K562 (cell line): Measurements from ENCODE around the gene IL5. TPM values are rescaled to one million over a fixed set of nuclear protein-coding genes. Genes with fewer than 3 reads are reported as not detected.

Experiments used
- CREBBP ChIP-seq: IDR thresholded peaks from one replicate; pipeline ENCODE4 v1.6.1; 2012; ENCODE audit warnings: low read depth, mild to moderate bottlenecking, control low read depth, inconsistent platforms, low read length
- HDAC8 ChIP-seq: fragments of 450-650 bp; IDR thresholded peaks from 2 replicates; pipeline ENCODE4 v1.6.1; 2016; ENCODE audit warnings: mild to moderate bottlenecking, missing genetic modification characterization, moderate library complexity, missing compliant biosample characterization
- HMGXB4 ChIP-seq: sonication (generic); formaldehyde crosslinking; IDR thresholded peaks from 2 replicates; pipeline ENCODE4 v1.8.1; 2023; ENCODE audit warnings: mild to moderate bottlenecking, missing genetic modification reagents
- HNRNPUL1 ChIP-seq: fragments of 200-400 bp; formaldehyde crosslinking; IDR thresholded peaks from 2 replicates; pipeline ENCODE4 v1.6.1; 2017; ENCODE audit warnings: low read length
- MEF2D ChIP-seq: conservative IDR thresholded peaks from 2 replicates; pipeline ENCODE4 v1.6.1; 2016; ENCODE audit warnings: low read depth, missing genetic modification characterization, missing compliant biosample characterization
- PHF20 ChIP-seq: fragments of 450-650 bp; IDR thresholded peaks from 2 replicates; pipeline ENCODE4 v1.6.1; 2018; ENCODE audit not compliant: partially characterized antibody
- PHF8 ChIP-seq: fragments of 200-600 bp; sonication (generic); IDR thresholded peaks from 2 replicates; pipeline ENCODE4 v1.6.1; 2012; ENCODE audit warnings: mixed run types, mild to moderate bottlenecking, inconsistent platforms, low read length, moderate library complexity, borderline replicate concordance
- POLR2G ChIP-seq: fragments of 200-400 bp; formaldehyde crosslinking; IDR thresholded peaks from 2 replicates; pipeline ENCODE4 v1.6.1; 2017; ENCODE audit warnings: low read depth, mild to moderate bottlenecking, antibody characterized with exemption, low read length, moderate library complexity
- SIX5 ChIP-seq, 2 experiments: IDR thresholded peaks; 2 replicates each; pipeline ENCODE4 v1.6.1; 2011; ENCODE audit warnings: low read length in 2 of 2, borderline replicate concordance in 1 of 2, low read depth in 1 of 2, mild to moderate bottlenecking in 1 of 2, moderate library complexity in 1 of 2; ENCODE audit not compliant: insufficient read depth in 1 of 2
- SPI1 ChIP-seq: IDR thresholded peaks from 2 replicates; pipeline ENCODE4 v1.6.1; 2011; ENCODE audit warnings: low read depth, low read length, control low read depth, borderline replicate concordance
- SREBF1 ChIP-seq: fragments of 150-350 bp; IDR thresholded peaks from 2 replicates; pipeline ENCODE4 v1.6.1; 2014; ENCODE audit warnings: antibody characterized with exemption, low read depth, low read length, borderline replicate concordance
- THAP7 ChIP-seq: fragments of 250-450 bp; sonication (Bioruptor Pico); IDR thresholded peaks from 2 replicates; pipeline ENCODE4 v1.5.0; 2021
- XRCC4 ChIP-seq: IDR thresholded peaks from one replicate; pipeline ENCODE4 v1.6.1; 2011; ENCODE audit not compliant: insufficient read depth, insufficient read length; ENCODE audit errors: extremely low read depth
- ZFP91 ChIP-seq: sonication (generic); formaldehyde crosslinking; IDR thresholded peaks from 2 replicates; pipeline ENCODE4 v1.8.0; 2022; ENCODE audit warnings: mild to moderate bottlenecking, missing genetic modification reagents
- ZNF121 ChIP-seq: sonication (generic); formaldehyde crosslinking; conservative IDR thresholded peaks from 2 replicates; pipeline ENCODE4 v1.8.0; 2022; ENCODE audit warnings: missing genetic modification reagents
- ZNF282 ChIP-seq: sonication (generic); formaldehyde crosslinking; IDR thresholded peaks from 2 replicates; pipeline ENCODE4 v1.8.1; 2023; ENCODE audit warnings: missing genetic modification reagents
- ZNF384 ChIP-seq: IDR thresholded peaks from 2 replicates; pipeline ENCODE4 v1.6.1; 2012; ENCODE audit warnings: low read depth, low read length, improper control_type of control experiment
- ZNF609 ChIP-seq: sonication (generic); formaldehyde crosslinking; IDR thresholded peaks from 2 replicates; pipeline ENCODE4 v1.8.1; 2023; ENCODE audit warnings: missing genetic modification reagents, mild to moderate bottlenecking, borderline replicate concordance
- ZNF644 ChIP-seq: fragments of 200-800 bp; sonication (Bioruptor generic); IDR thresholded peaks from 2 replicates; pipeline ENCODE4 v1.6.1; 2016; ENCODE audit warnings: low read depth, missing genetic modification characterization, missing compliant biosample characterization
- polyA plus RNA-seq, 8 experiments: library from polyadenylated mRNA; depleted of rRNA in 4 of 8; stranded (reverse) in 5 of 8; unstranded in 3 of 8; fragments of >200 nt; fragmentation: Nextera tagmentation in 2 of 8; fragmentation: Illumina TruSeq in 1 of 8; extraction: Ambion mirVana in 2 of 8; extraction: Trizol in 1 of 8; gene quantifications; 2 replicates each; pipeline versions ENCODE4 v1.2.1 to v1.2.3, GENCODE V29; 2011 to 2014; ENCODE audit warnings: inconsistent platforms in 1 of 8, missing spikeins in 1 of 8
- total RNA-seq, 7 experiments: library from RNA; depleted of rRNA in 6 of 7; stranded (reverse); fragments of >200 nt in 6 of 7; fragmentation: Illumina TruSeq in 2 of 7; extraction: Trizol in 2 of 7; gene quantifications; 2 replicates each; pipeline versions ENCODE4 v1.2.1 to v1.2.3, GENCODE V29; 2011 to 2021; ENCODE audit warnings: low replicate concordance in 1 of 7

The IL5 gene
- total and polyA plus RNA-seq, 9 of the 15 experiments (the other 6 are each of a cell fraction or from before 2014, with no cell fraction given) = 0.44 TPM; not detected in 8

GRCh38 chr5:132556763-132557477, 13.6 kb upstream of the IL5 start, which contains the start of gene RAD50 (continued):
- TF ChIP-seq HNRNPUL1 (no peak), THAP7 (CRISPR knock-in tag) (no peak), ZNF121 (CRISPR knock-in tag) (no peak), HMGXB4 (CRISPR knock-in tag) (peak; percentile 94), CREBBP (no peak), PHF20 (peak; percentile 89), ZNF644 (tag) (no peak), POLR2G (peak; percentile 98), PHF8 (peak; percentile 98), ZNF384 (peak; percentile 7; the same call in 1 of the 2 replicates), MEF2D (tag) (peak; percentile 25; the same call in 1 of the 2 replicates), SPI1 (0 out of 2 replicates have a peak, but pooled peaks have one; percentile 30), HDAC8 (tag) (peak; percentile 77), ZFP91 (no peak), SIX5 (IDR thresholded peaks at IDR 0.05; ENCODE audit: borderline replicate concordance in 1 of 2, insufficient read depth in 1 of 2, low read depth in 1 of 2, low read length in 2 of 2) (no peak), XRCC4 (no peak), ZNF609 (no peak; the same call in 1 of the 2 replicates), ZNF282 (CRISPR knock-in tag) (no peak), SREBF1 (0 out of 2 replicates have a peak, but pooled peaks have one; percentile 59)
